ENCODE results near the gene ACER3.
"Not testable (repeated sequence)": the region's sequence is repeated elsewhere in the genome, so short reads cannot be mapped to it uniquely, and the experiment has no call there.

The ACER3 gene

GRCh38 chr11:77002776-77003175 is 142.1 kb downstream of the ACER3 start:
- TF ChIP-seq, protein P1, sequence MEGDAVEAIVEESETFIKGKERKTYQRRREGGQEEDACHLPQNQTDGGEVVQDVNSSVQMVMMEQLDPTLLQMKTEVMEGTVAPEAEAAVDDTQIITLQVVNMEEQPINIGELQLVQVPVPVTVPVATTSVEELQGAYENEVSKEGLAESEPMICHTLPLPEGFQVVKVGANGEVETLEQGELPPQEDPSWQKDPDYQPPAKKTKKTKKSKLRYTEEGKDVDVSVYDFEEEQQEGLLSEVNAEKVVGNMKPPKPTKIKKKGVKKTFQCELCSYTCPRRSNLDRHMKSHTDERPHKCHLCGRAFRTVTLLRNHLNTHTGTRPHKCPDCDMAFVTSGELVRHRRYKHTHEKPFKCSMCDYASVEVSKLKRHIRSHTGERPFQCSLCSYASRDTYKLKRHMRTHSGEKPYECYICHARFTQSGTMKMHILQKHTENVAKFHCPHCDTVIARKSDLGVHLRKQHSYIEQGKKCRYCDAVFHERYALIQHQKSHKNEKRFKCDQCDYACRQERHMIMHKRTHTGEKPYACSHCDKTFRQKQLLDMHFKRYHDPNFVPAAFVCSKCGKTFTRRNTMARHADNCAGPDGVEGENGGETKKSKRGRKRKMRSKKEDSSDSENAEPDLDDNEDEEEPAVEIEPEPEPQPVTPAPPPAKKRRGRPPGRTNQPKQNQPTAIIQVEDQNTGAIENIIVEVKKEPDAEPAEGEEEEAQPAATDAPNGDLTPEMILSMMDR (IDR thresholded peaks at IDR 0.05; ENCODE audit: low read depth, low read length) = no peak

DNA sequence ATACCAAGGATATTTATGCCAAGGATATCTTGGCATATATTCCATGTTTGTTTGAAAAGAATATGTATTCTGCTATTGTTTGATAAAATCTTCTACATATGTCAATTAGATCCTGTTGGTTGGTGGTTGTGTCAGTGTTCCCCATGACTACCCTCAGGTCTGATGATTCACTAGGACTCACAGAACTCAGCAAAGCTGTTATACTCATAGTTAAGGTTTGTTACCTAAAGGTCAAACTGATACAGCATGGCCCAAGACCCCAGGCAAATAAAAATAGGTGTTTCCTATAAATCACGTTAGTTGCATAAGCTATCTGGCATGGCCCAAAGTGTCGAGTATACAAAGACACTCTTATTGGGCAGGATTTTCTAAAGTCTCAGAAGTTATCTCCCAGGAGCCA is 143.2 kb downstream of the ACER3 start:
- TF ChIP-seq, protein P1 (IDR thresholded peaks at IDR 0.05; ENCODE audit: low read depth, low read length) = no peak
- H3K4me3 ChIP-seq (ENCODE audit: low read depth, low read length) = no peak overlapping the region

More at GRCh38 chr11:77002776-77003175, 142.1 kb downstream of the ACER3 start:
- H3K4me3 ChIP-seq (ENCODE audit: low read depth, low read length) = no peak overlapping the region

- TF ChIP-seq, protein P1 (IDR thresholded peaks at IDR 0.05; ENCODE audit: low read depth, low read length) = no peak
Observed at GRCh38 chr11:77009533-77010160, 148.9 kb downstream of the ACER3 start.

GRCh38 chr11:77014669-77015068 is 154.0 kb downstream of the ACER3 start:
- no peak overlapping the region for H3K4me3 ChIP-seq (ENCODE audit: low read depth, low read length)
- TF ChIP-seq, protein P1 (IDR thresholded peaks at IDR 0.05; ENCODE audit: low read depth, low read length) = no peak

More at GRCh38 chr11:77009533-77010160, 148.9 kb downstream of the ACER3 start:
- no peak overlapping the region for H3K4me3 ChIP-seq (ENCODE audit: low read depth, low read length)

- not testable (repeated sequence) for H3K4me3 ChIP-seq (ENCODE audit: low read depth, low read length)
Observed at GRCh38 chr11:77018396-77018924, 157.7 kb downstream of the ACER3 start.

DNA sequence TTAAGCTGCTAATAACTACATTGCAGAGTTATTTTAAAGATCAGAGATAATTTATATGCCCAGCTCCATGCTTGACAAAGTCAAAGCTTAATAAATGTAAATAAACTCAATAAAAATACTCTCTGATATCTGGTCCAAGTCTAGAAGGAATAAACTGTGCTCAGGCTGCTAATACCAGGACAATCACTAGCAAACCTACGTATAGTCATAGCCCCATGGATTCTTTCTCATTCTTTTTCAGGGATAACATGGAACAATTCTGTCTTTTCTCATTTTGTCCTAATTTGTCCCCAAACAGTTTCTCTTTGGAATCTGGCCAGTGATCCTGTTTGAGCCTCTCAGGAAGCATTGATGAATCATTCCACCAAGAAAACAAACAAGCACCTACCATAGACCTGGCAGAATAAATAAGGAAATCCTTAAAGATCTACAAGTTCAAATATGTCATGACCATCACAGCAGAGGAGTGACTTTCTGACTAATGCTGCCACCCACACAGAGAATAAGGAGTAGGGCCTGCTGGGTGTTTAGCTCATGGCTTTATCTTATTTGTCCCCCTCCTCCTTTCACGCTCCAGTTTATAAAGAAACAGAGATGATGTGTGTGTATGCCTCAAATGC is 159.4 kb downstream of the ACER3 start:
- TF ChIP-seq, protein P1 (IDR thresholded peaks at IDR 0.05; ENCODE audit: low read depth, low read length) = no peak
- no peak overlapping the region for H3K4me3 ChIP-seq (ENCODE audit: low read depth, low read length)

GRCh38 chr11:77020734-77021133 is 160.0 kb downstream of the ACER3 start:
- TF ChIP-seq, protein P1 (IDR thresholded peaks at IDR 0.05; ENCODE audit: low read depth, low read length) = no peak
- H3K4me3 ChIP-seq (ENCODE audit: low read depth, low read length) = no peak overlapping the region
